A549 treated with CORT108297 at 1 μM for 4 hours (cell line): ENCODE measurements around the gene MSL1. TPM values are rescaled to one million over a fixed set of nuclear protein-coding genes. Genes with fewer than 3 reads are reported as not detected.

Source experiments
- total RNA-seq: library from RNA; stranded (reverse); fragments of 200-300 nt; extraction: Qiagen RNA extraction; gene quantifications from 5 replicates; pipeline ENCODE4 v1.2.3, GENCODE V29; 2022

MSL1 gene, protein sequence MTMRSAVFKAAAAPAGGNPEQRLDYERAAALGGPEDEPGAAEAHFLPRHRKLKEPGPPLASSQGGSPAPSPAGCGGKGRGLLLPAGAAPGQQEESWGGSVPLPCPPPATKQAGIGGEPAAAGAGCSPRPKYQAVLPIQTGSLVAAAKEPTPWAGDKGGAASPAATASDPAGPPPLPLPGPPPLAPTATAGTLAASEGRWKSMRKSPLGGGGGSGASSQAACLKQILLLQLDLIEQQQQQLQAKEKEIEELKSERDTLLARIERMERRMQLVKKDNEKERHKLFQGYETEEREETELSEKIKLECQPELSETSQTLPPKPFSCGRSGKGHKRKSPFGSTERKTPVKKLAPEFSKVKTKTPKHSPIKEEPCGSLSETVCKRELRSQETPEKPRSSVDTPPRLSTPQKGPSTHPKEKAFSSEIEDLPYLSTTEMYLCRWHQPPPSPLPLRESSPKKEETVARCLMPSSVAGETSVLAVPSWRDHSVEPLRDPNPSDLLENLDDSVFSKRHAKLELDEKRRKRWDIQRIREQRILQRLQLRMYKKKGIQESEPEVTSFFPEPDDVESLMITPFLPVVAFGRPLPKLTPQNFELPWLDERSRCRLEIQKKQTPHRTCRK
- 54.9 to 65.5 TPM (median 62.1 TPM) in 5 replicates for total RNA-seq

GRCh38 chr17:40121181-40122135 lies at the start of gene MSL1:
Gene MSL1 (plus strand): TSS chr17:40121971. CDS start chr17:40122613, 642 bp downstream.

DNA sequence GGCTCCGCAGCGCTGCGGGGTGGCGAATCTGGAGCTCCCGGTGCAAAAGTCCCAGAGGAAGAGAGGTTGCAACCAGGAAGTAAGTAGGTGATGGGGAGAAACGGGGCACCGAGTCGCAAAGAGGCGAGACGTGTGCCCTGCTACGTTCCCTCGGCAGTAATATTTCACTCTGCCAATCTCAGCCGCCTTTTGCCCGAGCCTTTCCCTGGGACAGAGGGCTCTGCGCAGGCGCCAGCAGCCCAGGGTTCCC lies 21.4 kb upstream of the MSL1 start, which contains the start of gene NR1D1:
NR1D1 (minus strand) TSS at position 171 of the 250 bp plus-strand sequence. CDS start 495 bp downstream, outside the sequence.

GRCh38 chr17:40177275-40177874 lies 55.6 kb downstream of the MSL1 start, which contains the start of gene RAPGEFL1:
Gene RAPGEFL1 (plus strand): TSS chr17:40177470. CDS start chr17:40177862, 392 bp downstream.

Other genes with a start within 250 kb of the MSL1 start
- gene GSDMB, start 203.3 kb upstream of the MSL1 start, total RNA-seq = 1.9 to 2.8 TPM (median 2.4 TPM) in 5 replicates
- 30.9 to 48.5 TPM (median 42.9 TPM) in 5 replicates for gene ORMDL3, start 194.4 kb upstream of the MSL1 start, total RNA-seq
- gene LRRC3C, start 194.2 kb upstream of the MSL1 start, total RNA-seq = not detected in 5 replicates
- gene GSDMA, start 159.0 kb upstream of the MSL1 start, total RNA-seq = not detected in 5 replicates
- gene PSMD3, start 141.2 kb upstream of the MSL1 start, total RNA-seq = 142 to 176 TPM (median 168 TPM) in 5 replicates
- 0.06 to 0.30 TPM (median 0.20 TPM) in 4 of 5 replicates, not detected in the other for gene CSF3, start 106.5 kb upstream of the MSL1 start, total RNA-seq
- 41.3 to 58.6 TPM (median 56.3 TPM) in 5 replicates for gene MED24, start 67.6 kb upstream of the MSL1 start, total RNA-seq
- gene THRA, start 59.0 kb upstream of the MSL1 start, total RNA-seq = 13.4 to 20.8 TPM (median 19.2 TPM) in 5 replicates
- gene NR1D1, start 21.4 kb upstream of the MSL1 start, total RNA-seq = 8.5 to 11.8 TPM (median 10.9 TPM) in 5 replicates
- gene CASC3, start 18.6 kb downstream of the MSL1 start, total RNA-seq = 43.9 to 47.3 TPM (median 46.8 TPM) in 5 replicates
- 2.6 to 2.9 TPM (median 2.8 TPM) in 5 replicates for gene RAPGEFL1, start 55.5 kb downstream of the MSL1 start, total RNA-seq
- gene WIPF2, start 97.3 kb downstream of the MSL1 start, total RNA-seq = 17.5 to 23.7 TPM (median 21.1 TPM) in 5 replicates
- 50.1 to 58.7 TPM (median 53.6 TPM) in 5 replicates for gene CDC6, start 165.9 kb downstream of the MSL1 start, total RNA-seq
- gene RARA, start 187.2 kb downstream of the MSL1 start, total RNA-seq = 35.0 to 47.0 TPM (median 36.8 TPM) in 5 replicates
- 0.31 to 1.2 TPM (median 0.92 TPM) in 5 replicates for gene GJD3, start 242.8 kb downstream of the MSL1 start, total RNA-seq